Lower leg skin (tissue), 3 donors: ENCODE measurements around the gene PKD1L1.

Source experiments
- CTCF ChIP-seq, 3 donors: fragments of 450-650 bp; IDR thresholded peaks; one replicate each; pipeline ENCODE4 v1.5.1; 2016; ENCODE audit warnings: antibody characterized with exemption in 3 of 3, mild to moderate bottlenecking in 3 of 3, moderate library complexity in 2 of 3
- POLR2A ChIP-seq, 2 donors: fragments of 450-650 bp; IDR thresholded peaks; one replicate each; pipeline ENCODE4 v1.6.1; 2016 to 2017; ENCODE audit warnings: antibody characterized with exemption in 2 of 2, mild to moderate bottlenecking in 1 of 2, moderate library complexity in 1 of 2

- no peak for TF ChIP-seq CTCF (IDR thresholded peaks at IDR 0.05)
- TF ChIP-seq POLR2A (IDR thresholded peaks at IDR 0.05): no peak
Measured at GRCh38 chr7:47887016-47887640, 61.1 kb downstream of the PKD1L1 start.
